HepG2 (cell line): Measurements from ENCODE around the gene AFF2. TPM values are rescaled to one million over a fixed set of nuclear protein-coding genes. Genes with fewer than 3 reads are reported as not detected.

Experiments used
- ATAC-seq: fragments of 200-7000 bp; cut with Tn5 transposase; 3 replicates; pipeline ENCODE4 v1.9.1; 2020; ENCODE audit warnings: mild to moderate bottlenecking, moderate library complexity
- BruUV-seq: library from RNA; stranded (reverse); fragments of 400-500 nt; replicated peaks from 2 replicates; lab custom pipeline; 2021; lab: Mats Ljungman, UMichigan
- CTCF ChIA-PET: fragments of 300-600 bp; formaldehyde crosslinking; extraction: SDS; loops from one replicate; lab custom pipeline; 2021; ENCODE audit warnings: low total read pairs, inconsistent platforms, low intra/inter-chr PET ratio; lab: Yijun Ruan, JAX
- POLR2A ChIA-PET: fragments of 350-600 bp; sonication (Branson Sonifier 250); formaldehyde crosslinking; loops from one replicate; lab custom pipeline; 2020; ENCODE audit warnings: antibody characterized with exemption, inconsistent platforms; lab: Yijun Ruan, JAX
- DNase-seq: peaks from one replicate; pipeline ENCODE4 v3.0.0-alpha.2; 2015; ENCODE audit warnings: low spot score
- FAIRE-seq: peaks from 3 replicates; lab custom pipeline; 2011; peaks lifted over from hg19 to GRCh38; lab: Jason Lieb, UNC
- H2AFZ ChIP-seq: one replicate; pipeline ENCODE4 v1.6.1; 2011; ENCODE audit warnings: low read length, inconsistent platforms
- H3K27ac ChIP-seq: fragments of 300-600 bp; 3 replicates; pipeline ENCODE4 v1.8.0; 2011; ENCODE audit warnings: mixed run types, mild to moderate bottlenecking, mixed read lengths, low read length, inconsistent platforms; ENCODE audit not compliant: insufficient read depth; ENCODE audit errors: extremely low read length
- H3K27me3 ChIP-seq, 2 experiments: fragments of 200-600 bp in 1 of 2; 2 replicates in 1 of 2; 3 replicates in 1 of 2; pipeline versions ENCODE4 v1.6.0 to v1.8.0; 2011; ENCODE audit warnings: low read length in 2 of 2, mild to moderate bottlenecking in 2 of 2, moderate library complexity in 2 of 2, inconsistent platforms in 1 of 2; ENCODE audit not compliant: insufficient read depth in 2 of 2, control insufficient read depth in 1 of 2
- H3K36me3 ChIP-seq, 2 experiments: fragments of 200-600 bp in 1 of 2; replicated peaks in 1 of 2; 2 replicates in 1 of 2; 3 replicates in 1 of 2; pipeline versions ENCODE4 v1.5.1 to v1.8.0; 2011; ENCODE audit warnings: low read length in 2 of 2, inconsistent platforms in 1 of 2; ENCODE audit not compliant: insufficient read depth in 2 of 2, control insufficient read depth in 1 of 2
- H3K4me1 ChIP-seq: 2 replicates; pipeline ENCODE4 v1.5.1; 2012; ENCODE audit warnings: low read length, inconsistent platforms; ENCODE audit not compliant: insufficient read depth
- H3K4me2 ChIP-seq: 2 replicates; pipeline ENCODE4 v1.6.0; 2011; ENCODE audit warnings: low read depth, low read length, inconsistent platforms
- H3K4me3 ChIP-seq, 3 experiments: fragments of 200-600 bp in 1 of 3; sonication (generic), shearing (Covaris generic) in 1 of 3; replicated peaks in 1 of 3; 2 replicates each; pipeline ENCODE4 v1.5.1; 2011 to 2016; ENCODE audit warnings: low read length in 3 of 3, inconsistent platforms in 2 of 3, low read depth in 2 of 3, mild to moderate bottlenecking in 2 of 3, control low read depth in 1 of 3, mixed read lengths in 1 of 3; ENCODE audit not compliant: insufficient read depth in 1 of 3
- H3K79me2 ChIP-seq: one replicate; pipeline ENCODE4 v1.6.1; 2011; ENCODE audit warnings: low read length, inconsistent platforms; ENCODE audit not compliant: insufficient read depth
- H3K9ac ChIP-seq: 2 replicates; pipeline ENCODE4 v1.6.0; 2011; ENCODE audit warnings: mild to moderate bottlenecking, low read depth, low read length, inconsistent platforms; ENCODE audit not compliant: insufficient read depth
- H3K9me3 ChIP-seq: 2 replicates; pipeline ENCODE4 v1.5.1; 2012; ENCODE audit warnings: mild to moderate bottlenecking, low read length
- H4K20me1 ChIP-seq: 2 replicates; pipeline ENCODE4 v1.6.0; 2011; ENCODE audit warnings: inconsistent platforms, mild to moderate bottlenecking, low read length, moderate library complexity; ENCODE audit not compliant: insufficient read depth
- MZF1 ChIP-seq: sonication (generic); formaldehyde crosslinking; IDR thresholded peaks from 2 replicates; pipeline ENCODE4 v1.8.1; 2023; ENCODE audit warnings: mild to moderate bottlenecking, missing genetic modification reagents, borderline replicate concordance
- RORA ChIP-seq: sonication (generic); formaldehyde crosslinking; IDR thresholded peaks from 2 replicates; pipeline ENCODE4 v1.5.0; 2020; ENCODE audit warnings: mild to moderate bottlenecking, missing genetic modification reagents, moderate library complexity
- ZBTB40 ChIP-seq, 2 experiments: fragments of 450-650 bp in 1 of 2; sonication (generic) in 1 of 2; formaldehyde crosslinking in 1 of 2; IDR thresholded peaks; 2 replicates each; pipeline versions ENCODE4 v1.6.1 to v1.8.0; 2016 to 2022; ENCODE audit warnings: antibody characterized with exemption in 1 of 2, mild to moderate bottlenecking in 1 of 2, missing genetic modification reagents in 1 of 2
- ZFP62 ChIP-seq: sonication (generic); formaldehyde crosslinking; IDR thresholded peaks from 2 replicates; pipeline ENCODE4 v1.4.0; 2020; ENCODE audit warnings: missing genetic modification reagents
- WGBS: methylation state at CpG from one replicate; pipeline ENCODE4 v1.1.6; 2017; ENCODE audit warnings: low lambda C conversion rate; 5-methylcytosine and 5-hydroxymethylcytosine counted together
- in situ Hi-C: cut with HindIII; loops from 2 replicates; pipeline ENCODE4 v1.10.0; 2017; ENCODE audit warnings: low pct_unique_long_range_greater_than_20kb; ENCODE audit not compliant: extremely low pct_ligation_motif_present
- intact Hi-C: fragments of 100-400 bp; cut with micrococcal nuclease; formaldehyde crosslinking; loops from one replicate; pipeline ENCODE4 v1.10.0; 2022; ENCODE audit not compliant: unreplicated experiment
- polyA plus RNA-seq, 8 experiments: library from polyadenylated mRNA; depleted of rRNA in 3 of 8; stranded (reverse) in 7 of 8; unstranded in 1 of 8; fragments of >200 nt; fragmentation: Illumina TruSeq in 4 of 8; extraction: Trizol in 4 of 8; gene quantifications; 2 replicates each; pipeline versions ENCODE4 v1.2.1 to v1.2.3, GENCODE V29; 2011 to 2016; ENCODE audit warnings: low read depth in 4 of 8, missing spikeins in 1 of 8, mixed read lengths in 1 of 8; ENCODE audit not compliant: insufficient read depth in 1 of 8
- total RNA-seq, 5 experiments: library from RNA; depleted of rRNA; stranded (reverse); fragments of >200 nt; fragmentation: Illumina TruSeq; extraction: Trizol; gene quantifications; 2 replicates each; pipeline ENCODE4 v1.2.3, GENCODE V29; 2016; ENCODE audit warnings: low read depth in 1 of 5
- TF ChIP-seq, protein P1 (sequence below): sonication (generic); formaldehyde crosslinking; IDR thresholded peaks from 2 replicates; pipeline ENCODE4 v1.8.1; 2023; ENCODE audit warnings: missing genetic modification reagents, mild to moderate bottlenecking, borderline replicate concordance

AFF2 gene
- total and polyA plus RNA-seq, 2 of the 13 experiments (the other 11 are each of a cell fraction or from before 2014, with no cell fraction given): not detected

DNA sequence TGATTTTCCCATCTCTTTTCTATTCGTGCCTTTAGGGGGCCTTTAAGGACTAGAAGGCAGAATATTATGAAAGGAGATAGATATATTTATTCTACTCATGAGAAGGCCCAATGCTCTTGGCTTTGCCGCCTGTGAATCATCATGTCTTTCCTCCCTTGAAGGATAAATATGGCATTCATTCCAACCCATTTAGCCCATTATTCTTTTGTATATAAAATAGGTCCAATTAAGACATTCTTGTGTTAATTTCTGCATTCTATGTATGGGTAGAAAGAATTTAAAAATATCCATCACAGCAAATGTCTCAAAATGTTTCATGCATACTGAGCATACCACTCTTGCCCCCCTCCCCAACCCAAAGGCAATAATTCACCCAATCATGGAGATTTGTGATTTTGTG is 115.1 kb downstream of the AFF2 start:
- H3K4me3 ChIP-seq: no peak overlapping the region
- no peak for DNase-seq
- CTCF ChIA-PET: no interaction called here
- no peak overlapping the region for H2AFZ ChIP-seq
- in situ Hi-C loops: no loop called here
- no peak for FAIRE-seq
- no peak overlapping the region for H3K27ac ChIP-seq
- H3K27me3 ChIP-seq: no peaks in the 10 kb centered on the region
- BruUV-seq: no TSS peak
- WGBS: 0% methylated on average over 2 of the region's 2 CpGs
- no peak for TF ChIP-seq ZFP62
- no peak for TF ChIP-seq MZF1 (CRISPR knock-in tag)
- TF ChIP-seq, protein P1, sequence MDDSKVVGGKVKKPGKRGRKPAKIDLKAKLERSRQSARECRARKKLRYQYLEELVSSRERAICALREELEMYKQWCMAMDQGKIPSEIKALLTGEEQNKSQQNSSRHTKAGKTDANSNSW: no peak
- TF ChIP-seq RORA (CRISPR knock-in tag): no peak
- no peak for TF ChIP-seq ZBTB40 (IDR thresholded peaks at IDR 0.05)
- no peak for TF ChIP-seq ZBTB40 (CRISPR knock-in tag; IDR thresholded peaks at IDR 0.05)
- TF ChIP-seq, all 625 proteins: peak for 0
- Histone ChIP-seq H3K4me1 (no peaks in the 10 kb centered on the region), H4K20me1 (no peaks in the 10 kb centered on the region), H3K9ac (no peak overlapping the region), H3K9me3 (no peaks in the 10 kb centered on the region), H3K4me2 (no peak overlapping the region), H3K79me2 (no peaks in the 10 kb centered on the region), H3K36me3 (no peaks in the 10 kb centered on the region)
- no peak for ATAC-seq
- POLR2A ChIA-PET: no interaction called here
- intact Hi-C loops: no loop called here
